B cell (primary cell): ENCODE data around the gene C20orf204. TPM values are rescaled to one million over a fixed set of nuclear protein-coding genes. Genes with fewer than 3 reads are reported as not detected.
A peak's percentile ranks its signal among the peaks of the same experiment; 100 is the strongest.

Experiments used
- ATAC-seq: fragments of 200-7000 bp; cut with Tn5 transposase; one replicate; pipeline ENCODE4 v1.10.0; 2021; ENCODE audit warnings: low read depth, mild to moderate bottlenecking, moderate number of reproducible peaks, moderate library complexity
- CTCF ChIA-PET: fragments of 350-600 bp; sonication (Branson Sonifier 250); formaldehyde crosslinking; loops from one replicate; lab custom pipeline; 2021; ENCODE audit warnings: antibody characterized with exemption, inconsistent platforms; lab: Charles Lee
- POLR2A ChIA-PET: fragments of 350-600 bp; sonication (Branson Sonifier 250); formaldehyde crosslinking; loops from one replicate; lab custom pipeline; 2021; ENCODE audit warnings: antibody characterized with exemption; lab: Charles Lee
- DNase-seq: peaks from one replicate; pipeline ENCODE4 v3.0.0; 2013
- H2AFZ ChIP-seq: 2 replicates; pipeline ENCODE4 v1.6.1; 2012; ENCODE audit warnings: mild to moderate bottlenecking, low read depth, low read length; ENCODE audit not compliant: insufficient read depth, poor library complexity, severe bottlenecking
- H3K27ac ChIP-seq, 2 donors: 1 replicate in 1 of 2; 2 replicates in 1 of 2; pipeline ENCODE4 v1.5.1; 2012 to 2013; ENCODE audit warnings: low read length in 2 of 2, mild to moderate bottlenecking in 2 of 2, moderate library complexity in 1 of 2
- H3K27me3 ChIP-seq, 4 experiments: fragments of 200-600 bp in 1 of 4; sonication (generic) in 1 of 4; replicated peaks in 1 of 4; 1 replicate in 2 of 4; 2 replicates in 2 of 4; pipeline versions ENCODE4 v1.6.1 to v1.7.0; 2013 to 2016; ENCODE audit warnings: low read length in 3 of 4, mild to moderate bottlenecking in 2 of 4, mixed read lengths in 1 of 4, moderate library complexity in 1 of 4; ENCODE audit not compliant: insufficient read depth in 4 of 4, control insufficient read depth in 3 of 4; ENCODE audit errors: control extremely low read depth in 1 of 4
- H3K36me3 ChIP-seq, 2 experiments: replicated peaks in 1 of 2; 1 replicate in 1 of 2; 2 replicates in 1 of 2; pipeline versions ENCODE4 v1.6.1 to v1.7.1; 2013; ENCODE audit warnings: low read length in 1 of 2; ENCODE audit not compliant: insufficient read depth in 2 of 2, control insufficient read depth in 1 of 2; ENCODE audit errors: control extremely low read depth in 1 of 2, extremely low read depth in 1 of 2
- H3K4me1 ChIP-seq, 2 donors: fragments of 200-600 bp in 1 of 2; sonication (generic) in 1 of 2; 1 replicate in 1 of 2; 2 replicates in 1 of 2; pipeline versions ENCODE4 v1.5.1 to v1.6.1; 2013 to 2017; ENCODE audit warnings: low read length in 2 of 2; ENCODE audit not compliant: control insufficient read depth in 2 of 2, insufficient read depth in 2 of 2
- H3K4me2 ChIP-seq: replicated peaks from 2 replicates; pipeline ENCODE3; 2012; ENCODE audit warnings: mild to moderate bottlenecking, low read depth, low read length; ENCODE audit not compliant: poor library complexity, severe bottlenecking
- H3K4me3 ChIP-seq, 5 experiments: fragments of 200-600 bp in 1 of 5; sonication (generic) in 1 of 5; 1 replicate in 3 of 5; 2 replicates in 2 of 5; pipeline versions ENCODE4 v1.5.1 to v1.7.0; 2011 to 2016; ENCODE audit warnings: low read length in 4 of 5, mild to moderate bottlenecking in 4 of 5, low read depth in 2 of 5, control low read depth in 1 of 5, moderate library complexity in 1 of 5; ENCODE audit not compliant: insufficient read depth in 1 of 5; ENCODE audit errors: control extremely low read depth in 1 of 5, extremely low read depth in 1 of 5
- H3K79me2 ChIP-seq: fragments of 200-600 bp; sonication (generic); one replicate; pipeline ENCODE4 v1.6.0; 2016; ENCODE audit warnings: low read length; ENCODE audit not compliant: control insufficient read depth, insufficient read depth
- H3K9ac ChIP-seq: fragments of 200-600 bp; sonication (generic); 2 replicates; pipeline ENCODE4 v1.6.1; 2017; ENCODE audit warnings: mild to moderate bottlenecking, low read length, moderate library complexity
- H3K9me3 ChIP-seq, 3 donors: one replicate each; pipeline versions ENCODE4 v1.6.1 to v1.7.1; 2013; ENCODE audit warnings: low read length in 2 of 3; ENCODE audit not compliant: control insufficient read depth in 2 of 3, insufficient read depth in 1 of 3; ENCODE audit errors: control extremely low read depth in 1 of 3
- H4K20me1 ChIP-seq: 2 replicates; pipeline ENCODE4 v1.6.0; 2012; ENCODE audit warnings: mild to moderate bottlenecking, low read length; ENCODE audit not compliant: insufficient read depth, control insufficient read depth, poor library complexity, severe bottlenecking
- H3K27ac Mint-ChIP-seq: one replicate; pipeline ENCODE4 v1.8.0; 2021; ENCODE audit warnings: mixed read lengths
- H3K27me3 Mint-ChIP-seq: one replicate; pipeline ENCODE4 v1.8.0; 2021; ENCODE audit warnings: mixed read lengths
- H3K4me1 Mint-ChIP-seq: one replicate; pipeline ENCODE4 v1.8.0; 2021; ENCODE audit warnings: mixed read lengths
- H3K4me3 Mint-ChIP-seq: one replicate; pipeline ENCODE4 v1.8.0; 2021; ENCODE audit warnings: mixed read lengths
- H3K9me3 Mint-ChIP-seq: one replicate; pipeline ENCODE4 v1.8.0; 2022; ENCODE audit warnings: mixed read lengths; ENCODE audit not compliant: insufficient read depth
- EZH2 ChIP-seq: IDR thresholded peaks from 2 replicates; pipeline ENCODE4 v1.6.1; 2012; ENCODE audit warnings: borderline replicate concordance, low read depth, mild to moderate bottlenecking, moderate library complexity, low read length; ENCODE audit not compliant: insufficient read depth, poor library complexity, severe bottlenecking
- WGBS: methylation state at CpG from one replicate; pipeline ENCODE4 v1.1.5; 2013; ENCODE audit warnings: missing lambda C conversion rate; ENCODE audit not compliant: insufficient coverage; 5-methylcytosine and 5-hydroxymethylcytosine counted together
- intact Hi-C: fragments of 100-400 bp; cut with micrococcal nuclease; formaldehyde crosslinking; loops from one replicate; pipeline ENCODE4 v1.10.0; 2022
- polyA plus RNA-seq: library from polyadenylated mRNA; depleted of rRNA; stranded (reverse); fragments of >200 nt; gene quantifications from 2 replicates; pipeline ENCODE4 v1.2.3, GENCODE V29; 2012
- total RNA-seq, 2 donors: library from RNA; stranded (reverse); fragments of 120-200 nt in 1 of 2; gene quantifications; 1 replicate in 1 of 2; 2 replicates in 1 of 2; pipeline versions ENCODE4 v1.2.3 to v1.2.4, GENCODE V29; 2013 to 2022
- TF ChIP-seq, protein P1 (sequence below): fragments of 200-600 bp; IDR thresholded peaks from one replicate; pipeline ENCODE4 v1.8.0; 2022; ENCODE audit warnings: antibody characterized with exemption, mild to moderate bottlenecking

The C20orf204 gene
- total and polyA plus RNA-seq, 2 donors (not counting 1 experiment from before 2014, with no cell fraction given): 0.24 to 2.5 TPM

DNA sequence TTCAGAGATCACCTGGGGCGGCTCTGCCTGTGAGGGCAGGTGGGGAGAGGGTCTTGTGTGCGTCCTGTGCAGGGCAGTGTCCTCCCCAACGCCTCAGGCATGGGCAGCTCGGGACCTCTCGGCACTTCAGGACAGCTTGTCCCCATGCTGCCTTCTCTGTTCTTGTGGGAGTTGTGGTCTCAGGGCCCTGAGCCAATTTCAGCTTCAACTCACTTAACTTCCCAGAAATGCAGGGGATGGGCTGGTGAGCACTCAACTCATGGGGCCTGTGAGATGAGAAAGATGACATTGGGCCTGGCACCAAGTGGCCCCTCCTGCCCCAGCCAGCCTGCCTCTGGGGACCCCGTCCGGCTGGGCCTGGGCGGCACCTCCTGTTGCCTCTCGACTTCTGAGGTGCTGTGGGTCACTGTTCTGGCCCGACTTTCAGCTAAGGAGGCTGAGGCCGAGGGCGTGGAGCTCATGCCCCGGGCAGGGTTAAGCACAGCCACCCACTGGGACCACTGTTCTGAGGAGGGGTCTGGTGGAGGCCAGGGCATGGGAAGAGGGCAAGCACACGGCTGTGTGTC is 36.6 kb downstream of the C20orf204 start:
- Histone ChIP-seq H3K36me3 (peaks cover 0 to 48% of the 10 kb centered on the region in 2 experiments), H3K4me3 (no peak overlapping the region), H3K79me2 (peaks cover 35% of the 10 kb centered on the region), H3K9ac (no peak overlapping the region), H4K20me1 (peaks cover 76% of the 10 kb centered on the region), H3K27me3 (no peaks in the 10 kb centered on the region), H2AFZ (no peak overlapping the region), H3K4me2 (no peak overlapping the region), H3K9me3 (no peaks in the 10 kb centered on the region), H3K27ac (peak overlapping the region in 1 of 2 donors; percentile 56), H3K4me1 (peaks cover 26 to 80% of the 10 kb centered on the region in 2 donors)
- POLR2A ChIA-PET: interaction anchor here (1.6 kb wide), 1 partner anchor 28 kb away, joined by 3 read pairs; no protein-coding TSS in a partner anchor
- no peak overlapping the region for H3K4me3 Mint-ChIP-seq
- H3K4me1 Mint-ChIP-seq: peaks cover 50% of the 10 kb centered on the region
- no peaks in the 10 kb centered on the region for H3K27me3 Mint-ChIP-seq
- peak overlapping the region; percentile 79 for H3K27ac Mint-ChIP-seq
- intact Hi-C loops: no loop called here
- H3K9me3 Mint-ChIP-seq: no peaks in the 10 kb centered on the region
- no peak for TF ChIP-seq EZH2
- TF ChIP-seq, protein P1, sequence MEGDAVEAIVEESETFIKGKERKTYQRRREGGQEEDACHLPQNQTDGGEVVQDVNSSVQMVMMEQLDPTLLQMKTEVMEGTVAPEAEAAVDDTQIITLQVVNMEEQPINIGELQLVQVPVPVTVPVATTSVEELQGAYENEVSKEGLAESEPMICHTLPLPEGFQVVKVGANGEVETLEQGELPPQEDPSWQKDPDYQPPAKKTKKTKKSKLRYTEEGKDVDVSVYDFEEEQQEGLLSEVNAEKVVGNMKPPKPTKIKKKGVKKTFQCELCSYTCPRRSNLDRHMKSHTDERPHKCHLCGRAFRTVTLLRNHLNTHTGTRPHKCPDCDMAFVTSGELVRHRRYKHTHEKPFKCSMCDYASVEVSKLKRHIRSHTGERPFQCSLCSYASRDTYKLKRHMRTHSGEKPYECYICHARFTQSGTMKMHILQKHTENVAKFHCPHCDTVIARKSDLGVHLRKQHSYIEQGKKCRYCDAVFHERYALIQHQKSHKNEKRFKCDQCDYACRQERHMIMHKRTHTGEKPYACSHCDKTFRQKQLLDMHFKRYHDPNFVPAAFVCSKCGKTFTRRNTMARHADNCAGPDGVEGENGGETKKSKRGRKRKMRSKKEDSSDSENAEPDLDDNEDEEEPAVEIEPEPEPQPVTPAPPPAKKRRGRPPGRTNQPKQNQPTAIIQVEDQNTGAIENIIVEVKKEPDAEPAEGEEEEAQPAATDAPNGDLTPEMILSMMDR: no peak
- 72% methylated on average over 13 of the region's 14 CpGs for WGBS
- no peak for DNase-seq
- CTCF ChIA-PET: interaction anchor here (1.8 kb wide), 1 partner anchor 48 kb away, joined by 9 read pairs; no protein-coding TSS in a partner anchor
- ATAC-seq: no peak

DNA sequence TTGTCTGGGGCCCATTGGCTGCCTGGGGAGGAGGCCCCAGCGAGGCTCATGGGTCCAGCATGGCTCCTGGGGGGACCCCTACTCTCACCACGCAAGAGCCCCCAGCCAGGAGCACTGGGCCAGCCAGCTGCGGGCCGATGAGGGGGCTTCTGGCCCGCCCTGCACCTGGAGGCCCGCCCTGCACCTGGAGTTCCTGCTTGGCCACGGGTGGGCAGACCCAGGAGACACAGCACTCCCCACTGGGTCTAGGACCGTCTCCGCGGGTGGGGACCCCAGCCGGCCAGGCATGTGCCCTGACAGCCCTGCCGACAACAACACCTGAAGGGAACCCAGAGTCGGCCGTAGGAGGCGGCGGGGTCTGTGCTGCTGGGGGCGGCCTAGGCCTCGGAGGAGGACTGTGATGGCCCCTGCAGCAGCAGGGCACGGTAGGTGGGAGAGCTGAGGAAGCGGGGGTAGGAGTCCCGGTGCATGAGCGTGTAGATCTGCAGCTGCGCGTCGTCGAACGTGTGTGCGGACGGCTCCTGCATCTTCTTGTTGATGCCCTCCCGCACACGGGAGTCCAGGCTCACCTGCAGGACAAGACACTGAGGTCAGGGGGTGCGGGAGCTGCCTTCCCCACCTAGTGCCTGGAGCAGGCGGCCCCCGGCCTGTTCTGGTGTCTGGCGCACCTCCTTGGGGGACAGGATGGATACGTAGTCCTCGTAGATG is 37.6 kb downstream of the C20orf204 start:
- no peak overlapping the region for H3K4me2 ChIP-seq
- H3K27ac ChIP-seq: no peak overlapping the region
- H3K79me2 ChIP-seq: peaks cover 31% of the 10 kb centered on the region
- Mint-ChIP-seq H3K9me3 (no peaks in the 10 kb centered on the region), H3K27me3 (no peaks in the 10 kb centered on the region), H3K4me1 (peaks cover 53% of the 10 kb centered on the region), H3K4me3 (no peak overlapping the region), H3K27ac (peak overlapping the region; percentile 20)
- WGBS: 83% methylated on average over 34 of the region's 37 CpGs
- ATAC-seq: no peak
- peaks cover 0 to 48% of the 10 kb centered on the region in 2 experiments for H3K36me3 ChIP-seq
- H2AFZ ChIP-seq: no peak overlapping the region
- H3K27me3 ChIP-seq: no peaks in the 10 kb centered on the region
- intact Hi-C loops: no loop called here
- ChIA-PET POLR2A (interaction anchor here (0.6 kb wide), 1 partner anchor 113 kb away, joined by 4 read pairs; no protein-coding TSS in a partner anchor), CTCF (interaction anchor here (0.9 to 1.0 kb wide), 2 partner anchors 11 to 93 kb away, joined by 3 read pairs; partner anchors contain the start of gene PRPF6)
- TF ChIP-seq, protein P1: no peak
- TF ChIP-seq EZH2: no peak
- DNase-seq: no peak
- H3K9ac ChIP-seq: no peak overlapping the region
- no peak overlapping the region for H3K4me3 ChIP-seq
- H3K4me1 ChIP-seq: peaks cover 26 to 83% of the 10 kb centered on the region in 2 donors
- peaks cover 78% of the 10 kb centered on the region for H4K20me1 ChIP-seq
- H3K9me3 ChIP-seq: no peaks in the 10 kb centered on the region
